G401.6 (cell line): Measurements from ENCODE around the gene DYNLT1.
"Not testable (repeated sequence)": the region's sequence is repeated elsewhere in the genome, so short reads cannot be mapped to it uniquely, and the experiment has no call there.

Experiments used
- FAIRE-seq: peaks from 2 replicates; lab custom pipeline; 2012; peaks lifted over from hg19 to GRCh38; lab: Jason Lieb, UNC

Gene DYNLT1

GRCh38 chr6:158621694-158622544 is 22.6 kb downstream of the DYNLT1 start:
- FAIRE-seq: no peak

GRCh38 chr6:158620963-158621693 is 23.4 kb downstream of the DYNLT1 start:
- no peak for FAIRE-seq

- no peak for FAIRE-seq
These were observed 24.4 kb downstream of the DYNLT1 start for GRCh38 chr6:158619922-158620801.

- not testable (repeated sequence) for FAIRE-seq
These were observed 26.3 kb downstream of the DYNLT1 start for GRCh38 chr6:158618289-158618688.

- not testable (repeated sequence) for FAIRE-seq
These were observed 29.9 kb downstream of the DYNLT1 start for GRCh38 chr6:158614606-158615005.

- no peak for FAIRE-seq
These were observed 32.8 kb downstream of the DYNLT1 start for GRCh38 chr6:158611541-158612370.

GRCh38 chr6:158611039-158611438 is 33.5 kb downstream of the DYNLT1 start:
- FAIRE-seq: no peak

GRCh38 chr6:158610319-158610968 is 34.1 kb downstream of the DYNLT1 start:
- FAIRE-seq: no peak

- no peak for FAIRE-seq
These were observed 34.9 kb downstream of the DYNLT1 start for GRCh38 chr6:158609455-158610155.

GRCh38 chr6:158608221-158608620 is 36.3 kb downstream of the DYNLT1 start:
- no peak for FAIRE-seq

GRCh38 chr6:158607411-158608170 is 37.0 kb downstream of the DYNLT1 start:
- no peak for FAIRE-seq

- FAIRE-seq: no peak
These were observed 37.6 kb downstream of the DYNLT1 start for GRCh38 chr6:158606935-158607334.

- not testable (repeated sequence) for FAIRE-seq
These were observed 38.5 kb downstream of the DYNLT1 start for GRCh38 chr6:158606011-158606410.

GRCh38 chr6:158605266-158605878 is 39.2 kb downstream of the DYNLT1 start:
- FAIRE-seq: peak; percentile 87

GRCh38 chr6:158604048-158604406 is 40.5 kb downstream of the DYNLT1 start:
- FAIRE-seq: no peak

GRCh38 chr6:158603261-158604047 is 41.1 kb downstream of the DYNLT1 start:
- no peak for FAIRE-seq

GRCh38 chr6:158599635-158600034 is 44.9 kb downstream of the DYNLT1 start:
- FAIRE-seq: no peak

- FAIRE-seq: no peak
These were observed 47.0 kb downstream of the DYNLT1 start for GRCh38 chr6:158597565-158597964.
